H7 (cell line): ENCODE data around the gene IGSF21. TPM values are rescaled to one million over a fixed set of nuclear protein-coding genes. Genes with fewer than 3 reads are reported as not detected.
A peak's percentile ranks its signal among the peaks of the same experiment; 100 is the strongest.
"Not testable (repeated sequence)": the region's sequence is repeated elsewhere in the genome, so short reads cannot be mapped to it uniquely, and the experiment has no call there.

ENCODE experiments used
- DNase-seq: peaks from one replicate; pipeline ENCODE4 v3.0.0; 2012
- H3K27me3 ChIP-seq: 2 replicates; pipeline ENCODE4 v1.6.0; 2011; ENCODE audit warnings: mild to moderate bottlenecking, low read length; ENCODE audit not compliant: control insufficient read depth, insufficient read depth
- H3K36me3 ChIP-seq: replicated peaks from 2 replicates; pipeline ENCODE4 v1.5.1; 2011; ENCODE audit warnings: low read length; ENCODE audit not compliant: control insufficient read depth, insufficient read depth
- H3K4me3 ChIP-seq: 2 replicates; pipeline ENCODE4 v1.5.1; 2011; ENCODE audit warnings: low read depth, mild to moderate bottlenecking, control low read depth, low read length, moderate library complexity; ENCODE audit not compliant: insufficient read depth
- total RNA-seq: library from RNA; depleted of rRNA; stranded (reverse); fragments of >200 nt; shearing (Covaris generic); gene quantifications from 2 replicates; pipeline ENCODE4 v1.2.3, GENCODE V29; 2014

IGSF21 gene
- total RNA-seq, 1 experiment from 2014 or later = 32.0 TPM

DNA sequence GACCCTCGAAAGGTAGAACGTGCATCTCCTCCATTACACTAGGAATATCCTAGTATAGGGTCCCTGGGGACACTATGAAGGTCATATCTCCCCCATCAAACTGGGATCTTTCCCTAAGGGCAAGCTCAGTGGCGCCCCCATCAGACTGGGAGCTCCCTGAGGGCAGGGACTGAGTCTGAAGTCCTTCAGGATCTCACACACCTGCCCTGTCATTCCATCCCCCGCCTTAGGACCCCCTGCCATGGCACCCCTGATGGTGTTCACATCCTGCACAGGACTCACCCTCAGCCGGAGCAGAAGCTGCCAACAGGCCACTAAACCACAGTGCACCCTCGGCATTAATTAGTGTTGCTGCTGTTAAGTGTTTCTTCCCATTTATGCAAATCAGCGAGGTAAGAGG, 50.4 kb downstream of the IGSF21 start:
- Histone ChIP-seq H3K36me3 (no peaks in the 10 kb centered on the region), H3K27me3 (no peaks in the 10 kb centered on the region; the same call in 1 of the 2 replicates), H3K4me3 (no peak overlapping the region)
- no peak for DNase-seq

DNA sequence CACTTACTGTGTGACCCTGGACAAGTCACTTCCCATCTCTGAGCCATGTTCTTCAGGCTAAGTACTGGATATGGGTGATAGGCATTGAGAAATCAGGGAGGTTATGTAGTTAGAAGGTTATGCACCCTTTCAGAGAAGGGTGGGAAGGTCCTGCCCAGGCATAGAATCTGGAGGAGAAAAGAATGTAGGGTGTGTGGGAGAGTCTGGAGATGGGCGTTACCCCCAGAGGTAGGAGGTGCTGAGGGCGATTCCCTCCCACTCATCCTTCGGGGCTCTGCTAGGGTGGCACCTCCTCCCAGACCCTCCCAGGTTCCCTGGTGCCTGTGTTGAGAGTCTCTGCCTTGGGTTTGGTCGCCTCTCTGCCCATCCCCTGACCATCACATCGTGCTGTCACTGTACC, 51.1 kb downstream of the IGSF21 start:
- H3K36me3 ChIP-seq = no peaks in the 10 kb centered on the region
- DNase-seq = no peak
- no peak overlapping the region for H3K4me3 ChIP-seq
- no peaks in the 10 kb centered on the region; the same call in 1 of the 2 replicates for H3K27me3 ChIP-seq

DNA sequence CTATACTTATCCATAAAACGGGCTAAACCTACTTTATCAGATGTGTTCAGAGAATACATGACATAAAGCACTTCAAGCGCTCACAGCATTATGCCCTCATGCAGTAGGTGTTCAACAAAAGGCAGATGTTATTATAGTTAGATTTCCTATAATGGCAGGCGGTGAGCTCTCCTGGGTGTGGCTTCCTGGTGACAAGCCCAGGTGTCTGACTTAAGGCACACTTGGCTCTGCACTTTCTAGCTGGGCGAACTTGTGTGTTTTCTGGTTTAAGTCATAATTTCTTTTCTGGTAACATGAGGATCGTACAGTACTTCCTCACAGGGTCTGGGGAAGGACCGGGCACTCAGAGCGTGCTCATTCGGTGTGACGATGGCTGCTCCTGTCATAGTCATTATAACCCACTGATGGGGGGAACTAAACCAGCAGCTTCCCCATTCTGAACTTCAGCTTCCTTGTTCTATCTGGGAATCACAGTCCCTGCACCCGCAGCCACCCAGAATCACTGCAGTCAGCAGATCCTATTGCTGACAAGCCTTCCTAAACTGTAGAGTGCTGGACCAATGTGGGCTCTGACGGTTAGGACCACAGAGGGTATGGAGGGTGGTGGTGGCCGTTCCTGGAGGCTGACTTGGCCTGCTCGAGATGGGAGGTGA, 52.8 kb downstream of the IGSF21 start:
- Histone ChIP-seq H3K4me3 (no peak overlapping the region), H3K36me3 (no peaks in the 10 kb centered on the region), H3K27me3 (no peaks in the 10 kb centered on the region; the same call in 1 of the 2 replicates)
- DNase-seq = no peak

DNA sequence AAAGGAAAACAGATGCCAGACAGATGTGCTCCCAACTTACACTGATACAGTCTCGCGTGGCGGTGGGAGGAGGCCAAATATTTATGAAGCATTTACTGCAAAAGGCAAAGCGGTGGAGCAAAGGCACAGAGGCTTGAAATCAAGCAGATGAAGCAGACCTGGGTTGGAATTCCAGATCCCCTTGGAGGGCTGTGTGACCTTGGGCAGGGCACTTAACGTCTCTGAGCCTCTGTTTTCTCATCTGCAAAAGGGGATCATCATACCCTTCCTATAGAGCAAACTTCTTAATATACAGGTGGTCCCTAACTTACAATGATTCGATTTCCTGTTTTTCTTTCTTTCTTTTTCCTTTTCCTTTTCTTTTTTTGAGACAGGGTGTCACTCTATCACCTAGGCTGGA, 54.1 kb downstream of the IGSF21 start:
- no peak for DNase-seq
- Histone ChIP-seq H3K4me3 (no peak overlapping the region), H3K27me3 (no peaks in the 10 kb centered on the region; the same call in 1 of the 2 replicates), H3K36me3 (no peaks in the 10 kb centered on the region)

DNA sequence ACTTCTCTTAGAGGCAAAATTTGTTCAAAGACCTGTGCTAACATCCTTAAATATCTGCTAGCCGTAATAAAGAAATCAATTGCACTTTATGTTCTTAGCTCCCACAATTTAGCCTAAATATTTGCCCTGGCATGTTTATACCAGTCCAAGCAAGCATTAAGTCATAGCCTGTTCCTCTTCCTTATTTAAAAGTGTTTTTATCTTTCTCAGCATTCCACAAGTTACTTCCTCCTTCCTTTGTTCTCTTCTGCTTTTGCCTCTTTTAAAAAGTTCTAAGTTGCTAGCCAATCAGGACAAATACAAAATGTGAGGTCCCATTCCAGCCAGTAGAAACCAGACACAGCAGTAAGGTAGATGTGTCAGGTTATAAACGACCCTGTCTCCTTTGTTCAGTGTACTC, 58.0 kb downstream of the IGSF21 start:
- H3K4me3 ChIP-seq, DNase-seq, H3K27me3 ChIP-seq, H3K36me3 ChIP-seq: not testable (repeated sequence)

DNA sequence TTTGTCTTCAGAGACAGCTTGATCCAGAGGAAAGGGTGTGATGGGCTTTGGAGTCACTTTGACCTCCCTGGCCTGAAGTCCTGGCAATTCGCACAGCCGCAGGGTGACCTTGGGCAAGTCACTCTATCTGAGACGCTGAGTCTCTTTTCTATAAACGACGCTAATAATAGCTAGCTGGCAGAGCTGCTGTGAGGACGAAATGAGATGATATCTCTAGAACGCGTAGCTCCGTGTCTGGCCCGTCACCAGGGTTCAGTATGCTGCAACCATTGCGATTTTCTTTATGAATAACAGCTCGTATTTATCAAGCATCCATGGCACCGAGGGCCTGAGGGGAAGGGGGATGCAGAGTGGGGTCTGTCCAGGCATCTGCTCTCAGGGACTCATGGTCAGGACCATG, 58.7 kb downstream of the IGSF21 start:
- Histone ChIP-seq H3K27me3 (no peaks in the 10 kb centered on the region; the same call in 1 of the 2 replicates), H3K36me3 (no peaks in the 10 kb centered on the region), H3K4me3 (no peak overlapping the region)
- DNase-seq = no peak

DNA sequence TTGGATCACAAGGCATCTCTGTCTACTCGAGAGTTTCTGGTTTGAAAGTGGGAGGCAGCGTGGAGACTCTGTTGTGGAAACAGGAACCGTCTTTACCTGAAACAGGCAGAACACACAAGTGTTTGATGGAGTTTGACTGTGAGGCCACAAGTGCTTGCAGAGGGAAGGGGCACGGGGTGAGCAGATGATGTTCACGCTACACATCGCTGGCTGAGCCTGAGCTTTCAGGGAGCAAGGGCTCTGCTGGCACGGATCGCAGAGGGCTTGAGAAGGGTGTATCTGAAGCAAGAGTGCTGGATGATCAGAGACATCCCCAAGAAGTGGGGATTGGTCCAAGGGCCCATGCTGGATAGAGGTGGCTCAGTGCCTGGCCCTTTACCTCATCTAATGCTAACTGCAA, 59.3 kb downstream of the IGSF21 start:
- no peaks in the 10 kb centered on the region for H3K36me3 ChIP-seq
- no peak overlapping the region for H3K4me3 ChIP-seq
- DNase-seq = no peak
- no peaks in the 10 kb centered on the region; the same call in 1 of the 2 replicates for H3K27me3 ChIP-seq

DNA sequence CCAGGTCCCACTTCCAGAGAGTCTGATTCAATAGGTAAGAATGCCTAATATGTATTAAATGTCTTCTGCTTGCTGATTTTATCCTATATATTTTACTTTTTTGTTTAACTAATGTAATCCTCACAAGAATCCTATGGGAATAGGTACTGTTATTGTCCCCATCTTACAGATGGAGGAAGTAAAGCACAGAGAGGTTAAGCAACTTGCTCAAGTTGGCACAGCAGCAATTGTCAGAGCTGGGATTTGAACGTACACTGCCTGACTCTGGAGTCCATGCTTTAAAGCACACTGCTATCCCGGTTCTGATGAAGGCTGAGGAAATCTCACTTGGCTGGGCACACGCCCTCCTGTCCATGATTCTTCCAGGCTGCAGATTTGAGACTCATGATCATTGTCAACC, 62.8 kb downstream of the IGSF21 start:
- H3K36me3 ChIP-seq = no peaks in the 10 kb centered on the region
- H3K27me3 ChIP-seq = no peaks in the 10 kb centered on the region
- no peak overlapping the region for H3K4me3 ChIP-seq
- no peak for DNase-seq

DNA sequence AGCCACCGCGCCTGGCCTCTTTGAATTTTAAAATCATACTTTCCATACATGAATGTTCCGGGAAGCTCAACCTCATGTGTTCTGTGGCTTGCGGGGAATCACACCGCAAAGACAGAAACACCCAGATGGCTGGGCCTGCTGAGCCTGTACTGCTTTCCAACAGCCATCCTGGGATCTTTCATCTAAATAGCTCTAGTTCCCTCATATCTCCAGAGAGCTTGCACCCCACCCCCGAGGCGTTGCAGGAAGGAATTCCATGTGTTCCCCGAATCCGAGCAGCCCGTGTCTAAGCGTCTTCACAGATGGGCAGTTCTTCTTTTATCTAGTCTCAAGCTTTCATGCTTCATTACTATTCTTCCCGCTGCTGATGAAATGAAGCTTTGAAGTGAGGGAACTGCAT, 66.4 kb downstream of the IGSF21 start:
- Histone ChIP-seq H3K4me3 (no peak overlapping the region), H3K36me3 (no peaks in the 10 kb centered on the region), H3K27me3 (no peaks in the 10 kb centered on the region)
- DNase-seq = no peak

DNA sequence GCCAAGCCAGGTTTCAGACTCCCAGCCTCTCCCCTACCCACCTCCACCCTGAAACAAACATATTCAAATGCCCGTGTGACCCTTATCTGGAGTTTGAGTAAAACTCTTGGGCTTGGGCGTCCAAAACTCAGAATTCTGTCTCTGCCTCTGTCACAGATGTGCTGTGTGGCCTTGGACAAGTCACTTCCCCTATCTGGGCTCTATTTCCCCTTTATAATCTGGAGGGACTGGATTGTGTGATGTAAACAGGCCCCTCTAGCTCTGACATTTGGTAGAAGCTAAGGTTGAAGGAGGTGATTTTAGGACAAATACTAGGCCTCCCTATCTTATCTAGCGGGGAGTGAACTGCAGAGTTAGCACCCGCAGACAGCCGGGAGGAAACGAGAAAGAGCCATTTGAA, 67.5 kb downstream of the IGSF21 start:
- H3K4me3 ChIP-seq = no peak overlapping the region
- no peaks in the 10 kb centered on the region for H3K27me3 ChIP-seq
- no peaks in the 10 kb centered on the region for H3K36me3 ChIP-seq
- DNase-seq = no peak

DNA sequence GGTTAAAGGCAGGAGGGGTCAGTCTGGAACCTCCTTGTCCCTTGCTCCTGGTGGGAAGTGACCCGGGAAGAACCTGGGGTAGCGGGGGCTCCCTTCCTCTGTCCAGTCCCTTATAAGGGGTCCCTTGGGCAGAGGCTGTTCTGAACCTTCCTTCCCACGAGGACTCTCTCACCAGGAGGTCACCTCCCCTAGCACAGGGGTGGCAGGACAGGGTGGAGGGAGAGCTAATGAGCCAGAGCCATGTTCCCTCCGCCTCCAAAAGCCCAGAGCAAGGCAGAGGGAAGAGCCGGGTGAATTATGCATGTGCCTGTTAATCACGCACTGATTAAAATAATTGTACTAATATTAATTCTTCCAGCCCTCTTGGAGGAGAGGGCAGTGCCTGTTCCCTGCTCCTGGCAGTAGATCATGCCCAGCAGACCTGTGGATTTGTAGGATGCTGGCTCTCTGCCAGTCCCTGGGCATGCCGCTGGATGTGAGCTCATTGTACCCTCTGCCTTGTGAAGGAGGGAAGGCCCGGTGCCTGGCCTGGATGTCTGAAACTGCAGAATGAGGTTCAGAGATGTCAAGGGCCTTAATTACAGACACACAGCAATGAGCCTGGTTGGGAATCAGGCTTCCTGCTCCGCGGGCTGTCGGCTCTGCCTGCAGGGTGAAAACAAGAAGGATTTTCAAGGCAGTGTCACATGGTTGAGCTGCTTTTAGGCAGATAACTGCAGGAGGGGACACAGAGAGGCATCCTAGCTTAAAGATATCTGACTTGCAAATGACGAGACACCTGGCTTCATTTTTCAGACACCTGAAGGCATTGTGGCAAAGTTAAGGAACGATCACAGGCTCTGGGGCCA, 68.2 kb downstream of the IGSF21 start:
- DNase-seq = peak; percentile 70

DNA sequence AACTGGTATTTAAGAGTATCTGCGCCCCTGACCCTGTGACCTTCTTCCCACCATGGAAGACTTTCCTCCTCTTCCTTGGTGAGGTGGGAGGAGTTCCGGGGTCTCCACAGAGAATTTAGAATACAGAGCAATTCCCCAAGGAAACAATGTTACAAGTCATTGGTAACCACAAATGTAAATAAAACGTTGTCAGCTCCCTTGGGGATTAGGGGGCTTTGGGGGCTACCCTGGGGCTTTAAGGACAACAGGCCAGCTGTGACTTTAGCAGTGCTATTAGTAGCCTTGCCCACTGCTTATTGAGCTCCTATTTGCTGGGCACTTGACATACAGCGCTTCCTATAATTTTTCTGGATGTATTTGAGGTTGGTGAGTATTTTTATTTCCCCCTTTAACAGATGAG, 69.0 kb downstream of the IGSF21 start:
- Histone ChIP-seq H3K36me3 (no peaks in the 10 kb centered on the region), H3K4me3 (no peak overlapping the region), H3K27me3 (no peaks in the 10 kb centered on the region)
- DNase-seq = no peak

More for the DNA sequence above, 68.2 kb downstream of the IGSF21 start:
- Histone ChIP-seq H3K4me3 (no peak overlapping the region), H3K36me3 (no peaks in the 10 kb centered on the region), H3K27me3 (no peaks in the 10 kb centered on the region)

DNA sequence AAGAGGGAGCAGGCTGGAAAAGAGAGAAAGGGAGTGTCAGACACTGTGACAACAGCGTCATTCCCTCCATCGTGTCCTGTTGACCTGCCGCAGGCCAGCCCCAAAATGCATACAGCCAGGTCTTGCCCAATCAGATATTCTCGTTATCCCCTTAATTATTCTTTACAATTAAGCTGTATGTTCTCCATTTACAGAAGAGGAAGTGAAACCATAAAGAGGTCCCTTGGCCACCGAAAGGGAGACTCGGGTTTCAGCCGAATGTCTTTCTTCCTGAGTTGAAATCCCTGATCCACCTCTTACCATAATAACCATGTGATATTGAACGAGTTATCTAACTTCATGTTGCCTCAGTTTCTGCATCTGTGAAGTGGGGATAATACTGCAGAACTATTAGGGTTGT, 70.5 kb downstream of the IGSF21 start:
- no peaks in the 10 kb centered on the region for H3K36me3 ChIP-seq
- H3K27me3 ChIP-seq = no peaks in the 10 kb centered on the region
- no peak for DNase-seq
- no peak overlapping the region for H3K4me3 ChIP-seq

DNA sequence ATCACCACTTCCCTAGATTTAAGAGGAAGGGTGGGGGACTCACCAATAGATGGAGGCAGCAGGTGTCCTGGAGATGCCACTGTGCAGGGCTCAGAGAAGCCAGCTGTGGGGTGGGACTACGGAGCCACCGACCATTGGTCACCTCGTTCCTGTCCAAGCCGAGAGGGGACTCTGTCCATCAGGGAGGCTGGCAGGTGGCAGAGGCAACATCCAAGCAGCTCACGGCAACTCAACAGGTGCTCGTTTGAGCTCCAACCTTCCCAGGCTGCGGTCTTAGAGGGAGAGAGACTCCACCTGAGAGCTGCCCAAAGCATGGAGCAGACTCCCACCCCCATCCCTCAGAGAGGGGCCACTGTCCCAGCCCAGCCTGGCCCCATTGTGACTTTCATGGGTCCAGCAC, 71.4 kb downstream of the IGSF21 start:
- DNase-seq = no peak
- H3K36me3 ChIP-seq = no peaks in the 10 kb centered on the region
- no peak overlapping the region for H3K4me3 ChIP-seq
- no peaks in the 10 kb centered on the region for H3K27me3 ChIP-seq

DNA sequence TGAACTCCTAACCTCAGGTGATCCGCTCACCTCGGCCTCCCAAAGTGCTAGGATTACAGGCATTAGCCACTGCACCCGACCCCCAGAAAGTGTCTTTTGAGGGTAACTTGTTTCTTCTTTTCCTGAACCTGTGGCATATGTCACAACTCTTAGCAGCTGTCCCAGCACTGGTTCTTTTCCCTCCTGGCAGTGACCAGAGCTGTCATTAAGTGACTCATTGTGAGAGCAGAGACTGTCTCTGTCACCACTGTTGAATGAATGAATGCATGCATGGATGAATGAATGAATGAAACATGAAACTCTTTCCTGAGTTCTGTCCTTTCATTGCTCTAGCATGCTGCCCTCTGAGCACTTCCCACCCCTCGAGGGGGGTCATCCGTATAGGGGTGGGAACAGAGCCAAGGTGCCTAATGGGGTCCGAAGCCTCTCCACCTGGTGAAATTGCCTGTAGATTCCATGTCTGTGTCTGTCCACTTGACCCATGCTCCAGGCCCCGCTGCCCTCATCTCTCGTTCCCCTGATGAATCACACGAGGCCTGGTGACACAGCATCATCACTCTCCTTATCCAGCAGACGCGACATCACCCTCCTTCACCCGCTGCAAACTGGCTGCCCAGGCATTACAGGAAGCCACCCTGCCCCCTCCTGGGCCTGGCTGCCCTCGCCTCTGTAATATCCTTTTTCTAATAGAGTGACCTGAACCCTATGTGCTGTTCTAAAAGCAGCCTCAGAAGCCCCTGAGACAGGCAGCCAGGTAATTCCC, 75.0 kb downstream of the IGSF21 start:
- Histone ChIP-seq H3K4me3 (no peak overlapping the region), H3K27me3 (no peaks in the 10 kb centered on the region), H3K36me3 (no peaks in the 10 kb centered on the region)
- no peak for DNase-seq
